GM18507 (cell line): Measurements from ENCODE around the gene LRIG3.

ENCODE experiments used
- DNase-seq: peaks from one replicate; pipeline ENCODE4 v3.0.0; 2011; ENCODE audit warnings: low read depth; ENCODE audit not compliant: insufficient read length; ENCODE audit errors: extremely low spot score
- FAIRE-seq: peaks from 2 replicates; lab custom pipeline; 2011; peaks lifted over from hg19 to GRCh38; lab: Jason Lieb, UNC

The LRIG3 gene

DNA sequence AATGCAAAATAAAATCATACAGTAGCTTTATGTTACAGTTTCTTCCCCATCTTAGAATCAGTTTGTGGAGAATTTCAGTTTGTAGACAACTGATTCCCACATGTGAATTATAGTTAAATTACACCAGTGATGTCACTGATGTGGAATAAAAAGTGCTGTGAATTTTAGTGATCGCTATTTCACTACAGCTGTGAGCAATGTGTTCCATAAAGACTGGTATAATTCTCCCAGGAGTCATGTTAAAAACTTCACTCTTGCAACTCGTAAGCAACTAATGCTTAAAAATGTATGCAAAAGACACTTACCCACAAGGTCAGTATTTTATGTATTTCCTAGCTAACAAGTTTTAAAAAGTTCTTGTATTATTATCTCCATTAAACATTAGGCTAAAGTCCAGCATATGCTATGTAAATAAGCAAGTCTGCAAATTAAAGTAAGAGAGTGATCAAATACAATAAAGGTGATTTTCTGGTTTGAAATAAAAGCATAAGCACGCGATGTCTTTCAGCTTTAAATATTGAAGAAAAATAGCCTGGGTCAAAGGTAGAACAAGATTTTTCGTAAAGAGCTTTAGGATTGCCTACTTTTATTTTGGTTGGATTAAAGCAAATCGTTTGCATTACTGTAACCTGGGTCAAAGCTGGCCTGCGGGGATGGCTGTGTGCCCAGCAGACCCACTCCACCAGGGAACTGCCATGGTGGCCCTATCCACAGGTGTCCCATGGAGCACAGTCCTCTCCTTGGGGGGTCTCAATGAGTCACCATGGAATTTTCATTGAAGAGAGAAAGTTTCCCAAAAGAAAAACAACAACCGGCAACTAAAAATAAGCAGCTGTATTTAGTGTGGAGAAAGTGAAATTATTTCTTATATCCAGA lies 12.7 kb upstream of the LRIG3 start:
- no peak for DNase-seq
- no peak for FAIRE-seq

DNA sequence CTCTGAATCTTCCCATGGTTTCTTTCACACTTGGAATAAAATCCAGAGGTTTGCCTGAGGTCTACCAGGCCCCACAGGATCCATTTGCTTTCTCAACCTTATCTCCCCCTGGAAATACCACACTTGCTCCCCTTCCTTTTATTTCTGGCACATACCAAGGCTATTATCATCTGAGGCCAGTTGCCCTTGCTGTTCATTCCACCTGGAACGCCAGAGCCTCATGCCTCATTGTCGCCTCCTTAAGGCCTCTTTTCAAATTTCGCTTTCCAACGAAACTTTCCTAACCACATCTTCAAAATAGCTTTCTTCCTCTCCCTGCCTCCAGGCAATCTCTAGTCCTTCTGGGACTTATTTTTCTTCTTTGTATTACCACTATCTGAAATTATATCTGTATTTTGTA lies 11.2 kb upstream of the LRIG3 start:
- no peak for FAIRE-seq
- DNase-seq, result no peak

DNA sequence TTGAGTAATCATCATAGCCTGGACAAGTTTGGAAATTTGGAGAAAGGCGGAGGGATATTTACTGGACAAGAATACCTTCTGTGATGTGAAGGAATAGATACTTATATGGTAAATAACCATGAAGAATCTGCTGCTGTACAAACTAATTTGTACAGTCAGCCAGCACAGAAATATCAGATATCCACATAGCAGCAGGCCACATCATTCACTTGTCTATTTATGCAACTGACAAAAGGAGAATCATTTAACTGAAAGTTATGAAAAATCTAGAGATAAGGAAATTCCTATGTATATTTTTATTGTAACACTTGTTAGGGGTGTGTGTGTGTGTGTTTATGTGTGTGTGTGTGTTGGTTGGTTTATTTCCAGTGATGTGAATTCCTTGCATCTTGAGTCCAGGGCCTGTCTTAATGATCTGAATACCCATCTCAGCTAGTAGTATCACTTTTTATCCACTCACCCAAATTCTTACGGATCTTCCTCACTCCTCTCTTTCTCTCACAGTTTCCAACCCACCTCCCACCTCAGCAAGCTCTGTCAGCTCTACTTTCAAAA lies 10.5 kb upstream of the LRIG3 start:
- FAIRE-seq, result no peak
- DNase-seq, result no peak

DNA sequence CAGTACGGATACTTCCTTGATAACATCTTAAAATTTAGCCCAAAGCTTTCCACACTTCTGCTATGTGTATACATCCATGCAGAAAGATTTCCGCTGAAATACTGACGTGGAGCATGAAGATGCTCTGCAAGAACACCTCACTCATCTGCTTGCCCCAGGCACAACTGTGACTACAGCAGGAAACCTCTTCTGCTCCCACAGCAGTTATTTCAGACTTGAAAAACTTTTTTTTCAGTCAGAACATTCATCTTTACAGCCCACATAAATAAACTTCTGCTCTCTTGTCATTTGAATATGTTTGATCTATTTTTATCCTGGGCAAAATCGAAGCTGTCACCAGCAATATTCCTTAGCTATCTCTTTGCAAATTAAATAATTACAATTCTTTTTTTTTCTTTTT lies 6.8 kb upstream of the LRIG3 start:
- FAIRE-seq (no peak), DNase-seq (no peak)

DNA sequence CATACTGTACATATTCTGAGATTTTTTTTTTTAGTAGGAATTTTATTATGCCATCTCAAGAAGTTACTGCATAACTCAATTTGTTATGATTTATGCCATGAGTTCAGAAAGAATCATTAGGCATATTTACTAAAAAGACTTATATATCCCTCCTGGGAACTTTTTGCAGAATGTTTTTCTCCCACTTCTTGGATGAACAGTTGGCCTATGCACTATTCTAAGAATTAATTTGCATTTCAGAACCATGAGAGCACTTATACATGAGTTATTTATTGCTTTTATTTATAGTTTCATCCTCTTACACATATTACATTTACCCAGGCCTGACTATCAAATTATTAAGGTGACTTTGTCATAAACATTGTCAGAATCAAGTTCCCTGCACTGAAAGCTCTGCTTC lies 6.3 kb upstream of the LRIG3 start:
- DNase-seq (no peak), FAIRE-seq (no peak)

DNA sequence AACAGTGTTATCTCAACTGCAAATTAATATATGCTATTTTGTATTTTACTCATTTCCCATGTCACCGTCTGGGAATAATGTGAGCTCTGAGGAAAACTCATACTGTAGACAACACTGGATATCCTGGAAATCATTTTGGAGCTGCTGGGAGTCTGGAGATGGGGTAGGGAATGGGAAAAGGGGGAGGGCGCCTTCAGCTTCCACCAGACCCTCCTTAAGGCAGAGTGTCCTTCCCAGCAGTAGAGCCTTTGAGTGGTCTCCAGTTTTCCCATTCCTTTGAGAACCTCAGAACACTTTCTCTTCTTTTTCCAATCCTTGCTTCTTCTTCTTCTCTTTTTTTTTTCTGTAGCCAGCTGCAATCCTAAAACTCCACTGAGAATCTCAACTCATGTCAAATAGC lies 5.4 kb upstream of the LRIG3 start:
- FAIRE-seq (no peak), DNase-seq (no peak)

DNA sequence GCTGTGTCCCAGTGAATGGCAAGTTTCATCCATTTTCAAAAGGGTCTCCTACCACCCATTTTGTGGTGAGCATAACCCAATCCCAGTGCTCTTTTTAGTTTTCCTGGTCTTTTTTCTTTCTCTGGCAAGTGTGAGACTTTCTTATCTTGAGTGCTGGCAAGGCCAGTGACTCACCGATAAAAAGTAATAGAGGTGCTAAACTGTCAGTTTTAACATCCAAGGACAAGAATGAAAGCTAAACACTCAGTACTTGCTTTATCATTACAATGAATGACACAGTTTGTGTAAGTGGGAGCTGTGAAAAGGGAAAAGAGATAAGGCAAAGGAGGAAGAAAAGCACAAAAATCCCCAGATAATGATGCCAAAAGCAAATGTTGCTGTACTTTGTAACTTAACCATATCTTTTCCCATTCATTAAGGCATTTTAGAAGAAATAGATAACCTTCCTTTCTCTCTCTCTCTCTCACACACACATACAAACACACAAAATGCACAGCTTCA lies 4.9 kb upstream of the LRIG3 start:
- no peak for FAIRE-seq
- no peak for DNase-seq

DNA sequence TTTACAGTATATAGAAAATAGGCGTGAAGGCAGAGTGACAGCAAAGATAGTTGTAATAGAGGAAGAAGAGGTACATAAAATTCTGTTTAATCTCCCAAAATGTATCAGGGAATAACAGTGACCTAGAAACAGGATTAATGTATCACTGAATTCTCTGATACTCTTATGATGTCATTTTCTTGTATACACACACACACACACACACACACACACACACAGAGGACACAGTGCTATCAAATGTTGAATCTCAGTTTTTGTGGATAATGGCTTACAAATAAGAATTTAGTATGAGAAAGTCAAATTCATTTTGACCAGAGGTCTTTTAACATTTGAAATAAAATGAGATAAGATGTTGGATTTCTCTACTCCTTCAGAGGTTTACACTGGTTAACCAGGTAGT lies 4.3 kb upstream of the LRIG3 start:
- no peak for FAIRE-seq
- DNase-seq, result no peak

DNA sequence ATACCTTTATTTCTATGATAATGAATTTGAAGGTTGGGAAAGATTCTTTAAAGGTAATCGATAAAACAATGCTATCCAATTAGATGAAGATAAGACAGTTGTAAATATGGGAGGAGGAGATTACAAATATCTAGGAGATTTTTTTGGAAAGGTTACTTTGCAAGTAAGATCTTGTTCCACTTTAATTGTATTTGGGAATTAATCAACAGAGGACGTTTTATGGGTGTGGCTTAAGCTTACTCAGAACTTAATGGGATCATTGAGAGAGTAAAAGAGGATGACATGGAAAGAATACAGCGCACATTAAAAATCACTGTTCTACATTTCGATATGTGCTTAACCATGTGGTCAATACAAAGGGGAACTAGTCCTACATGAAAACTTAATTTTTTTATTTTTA lies 3.5 kb upstream of the LRIG3 start:
- FAIRE-seq, result no peak
- no peak for DNase-seq

DNA sequence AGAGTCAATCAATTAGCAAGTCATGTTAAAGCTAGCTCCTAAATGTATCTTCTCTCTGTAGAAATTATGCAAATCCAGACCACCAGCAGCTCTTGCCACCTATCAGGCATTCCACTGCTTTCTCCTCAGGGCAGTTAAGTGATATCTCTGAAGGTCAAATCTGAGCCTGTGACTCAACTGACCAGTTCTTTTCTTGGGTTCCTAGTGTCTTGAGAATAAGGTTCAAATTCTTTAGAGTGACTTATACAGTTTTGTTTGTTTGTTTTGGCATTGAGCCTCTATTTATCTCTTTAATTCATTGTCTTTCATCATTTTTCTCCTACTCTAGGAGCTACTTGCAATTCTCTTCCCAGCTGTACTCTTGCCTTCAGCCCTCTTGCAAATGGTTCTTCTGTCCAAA lies 2.5 kb upstream of the LRIG3 start:
- DNase-seq, result no peak
- FAIRE-seq, result no peak

DNA sequence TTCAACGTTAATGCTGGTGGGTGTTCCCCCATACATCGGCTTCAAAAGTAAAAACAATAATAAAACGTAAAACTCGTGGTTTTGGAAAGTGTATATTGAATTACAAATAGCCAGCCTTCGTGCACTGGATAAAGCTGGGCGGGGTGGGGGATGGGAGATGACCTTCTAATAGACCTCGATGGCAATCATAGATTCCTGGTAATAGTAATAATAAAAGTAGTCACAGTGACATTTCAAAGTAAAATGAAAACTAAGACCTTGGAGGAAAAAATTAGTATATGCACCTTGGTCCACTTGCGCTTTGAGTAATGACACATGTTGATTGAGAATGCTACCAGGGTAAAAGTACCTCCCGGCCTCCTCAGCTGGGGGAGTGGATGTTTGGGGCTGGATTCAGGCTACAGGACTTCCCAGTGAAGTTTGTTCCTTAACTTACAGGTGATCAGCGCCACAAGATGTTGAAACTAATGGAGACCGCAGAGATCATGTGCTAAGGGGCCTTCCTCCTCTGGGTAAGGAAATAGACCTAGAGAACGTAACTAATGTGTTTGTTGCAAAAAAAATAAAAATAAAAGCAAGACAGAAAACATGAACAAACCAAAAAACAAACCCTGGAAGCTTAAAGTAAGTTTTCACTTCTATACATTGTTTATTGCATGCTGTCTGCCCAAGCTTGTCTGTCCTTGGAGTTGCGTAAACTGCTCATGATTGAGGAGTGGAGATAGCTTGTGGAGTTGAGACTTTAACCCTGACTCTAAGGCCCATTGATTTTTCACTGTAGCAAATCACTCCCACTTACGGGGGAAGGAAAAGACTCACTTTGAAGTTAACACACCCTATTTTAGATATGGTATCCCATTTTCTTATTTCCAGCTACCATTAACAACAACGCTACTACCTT lies 907 bp upstream of the LRIG3 start:
- DNase-seq (no peak), FAIRE-seq (no peak)

DNA sequence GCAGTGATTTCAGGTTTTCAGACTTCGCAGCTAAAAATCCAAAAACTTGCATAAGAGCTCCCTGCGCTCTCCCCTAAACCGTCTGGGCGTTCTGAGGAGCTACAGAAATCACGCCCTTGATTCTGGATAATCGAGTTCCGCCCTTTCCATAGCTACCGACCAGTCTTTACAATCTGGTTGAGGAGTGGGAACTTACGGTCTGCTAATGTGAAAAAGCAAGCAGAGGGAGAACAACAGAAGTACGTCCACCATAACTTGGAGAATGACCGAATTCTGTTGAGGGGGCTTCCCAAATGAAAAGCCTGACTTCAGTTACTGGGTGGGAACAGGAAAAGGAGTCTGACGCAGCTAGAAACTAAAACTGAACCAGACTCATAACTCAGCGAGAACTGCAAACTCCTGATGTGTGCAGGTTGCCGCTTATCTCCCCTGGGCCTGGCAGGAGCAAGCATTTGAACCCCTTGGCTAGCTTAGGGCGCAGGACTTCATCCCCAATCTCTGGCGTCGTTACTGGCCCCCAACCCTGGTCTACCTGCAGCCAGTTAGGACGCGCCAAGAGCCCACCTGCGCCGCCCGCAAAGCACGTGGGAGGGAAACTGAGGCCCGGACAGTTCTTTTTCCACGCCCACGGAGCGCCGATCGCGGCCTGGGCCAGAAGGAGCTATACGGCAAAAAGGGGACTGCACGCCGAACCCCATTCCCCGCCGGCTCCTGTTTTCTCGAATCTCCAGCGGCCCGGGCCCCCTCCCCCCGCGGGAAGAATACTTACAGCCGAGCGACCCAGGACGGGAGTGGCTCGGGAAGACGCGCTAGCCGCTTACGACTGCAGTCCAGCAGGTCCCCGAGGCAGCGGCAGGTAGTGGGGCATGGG lies 838 bp downstream of the LRIG3 start:
- DNase-seq, result no peak
- no peak for FAIRE-seq

DNA sequence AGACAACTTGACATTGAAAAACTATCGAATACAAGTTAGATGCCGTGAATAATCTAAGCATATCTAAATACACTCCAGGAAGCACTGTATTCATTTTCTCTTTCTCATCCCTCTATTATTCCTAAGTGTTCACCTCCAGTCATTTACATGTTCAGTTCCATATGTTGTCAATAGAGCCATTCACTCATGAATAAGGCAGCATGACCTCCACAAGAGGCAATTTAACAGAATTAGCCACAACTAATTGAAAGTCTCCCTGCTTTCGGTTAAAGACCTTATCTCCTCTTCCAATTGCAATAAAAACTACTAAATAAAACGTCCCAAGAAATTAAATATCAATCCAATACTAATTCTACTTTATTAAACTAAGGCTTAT lies 1.8 kb downstream of the LRIG3 start:
- DNase-seq (no peak), FAIRE-seq (no peak)

DNA sequence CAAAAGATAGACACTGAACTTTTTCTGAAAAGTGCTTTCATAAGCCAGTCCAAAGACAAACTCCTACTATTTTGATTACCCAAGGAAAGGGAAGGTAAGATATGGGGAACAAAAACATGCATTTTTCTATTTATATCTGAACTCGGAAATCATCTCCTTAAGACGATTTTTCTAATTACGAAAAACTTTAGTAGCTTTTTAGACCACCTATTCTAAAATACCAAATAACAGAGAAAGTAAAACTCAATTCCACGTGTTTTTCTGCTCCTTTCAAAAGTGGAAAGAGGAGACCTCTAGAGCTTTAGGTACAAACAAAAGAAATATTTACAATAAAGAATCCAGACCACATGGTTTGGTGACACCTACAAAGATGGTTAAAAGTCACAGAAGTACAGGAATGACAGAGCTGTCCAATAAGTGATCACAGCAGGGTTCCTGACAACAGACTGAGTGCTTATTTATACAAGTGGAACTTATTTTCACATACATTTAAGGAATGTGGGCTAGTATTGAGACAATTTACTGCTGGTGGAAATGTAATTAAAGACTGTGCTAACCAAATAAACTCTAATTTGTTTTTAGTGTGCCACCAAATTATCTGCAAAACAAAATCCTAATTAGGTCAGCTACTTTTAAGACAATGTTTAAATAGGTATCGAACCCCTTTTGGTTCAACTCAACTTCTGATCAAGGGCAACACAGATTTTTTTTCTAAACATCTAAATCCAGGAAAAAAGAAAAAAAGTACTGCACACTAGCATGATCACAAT lies 2.4 kb downstream of the LRIG3 start:
- FAIRE-seq (no peak), DNase-seq (no peak)

DNA sequence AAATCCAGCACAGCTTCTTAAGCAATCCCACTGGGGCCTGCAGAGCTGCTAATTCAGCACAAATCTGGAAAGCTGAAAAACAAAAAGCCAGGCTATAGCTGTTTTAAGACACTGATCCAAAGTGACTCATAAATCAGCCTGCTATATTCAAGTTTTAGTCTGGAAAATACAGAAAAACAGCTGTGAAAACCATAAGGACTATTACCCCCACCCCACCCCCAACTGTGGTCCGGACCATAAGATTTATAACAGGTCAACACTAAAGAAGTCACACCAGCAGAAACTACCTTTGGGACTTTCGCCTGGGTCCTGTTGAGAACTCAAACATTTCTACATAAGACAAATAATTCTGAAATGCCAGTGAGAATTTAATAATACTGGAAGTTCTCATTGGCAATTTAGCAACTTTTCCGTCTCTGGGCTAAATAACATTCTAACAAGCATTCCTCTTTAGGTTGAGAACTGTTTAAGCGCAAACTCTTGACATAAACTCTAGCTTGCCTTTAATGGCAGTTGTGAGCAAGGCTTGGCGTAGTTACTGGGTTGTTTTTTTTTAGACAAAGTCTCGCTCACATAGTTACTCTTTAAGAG lies 3.3 kb downstream of the LRIG3 start:
- no peak for FAIRE-seq
- DNase-seq, result no peak

DNA sequence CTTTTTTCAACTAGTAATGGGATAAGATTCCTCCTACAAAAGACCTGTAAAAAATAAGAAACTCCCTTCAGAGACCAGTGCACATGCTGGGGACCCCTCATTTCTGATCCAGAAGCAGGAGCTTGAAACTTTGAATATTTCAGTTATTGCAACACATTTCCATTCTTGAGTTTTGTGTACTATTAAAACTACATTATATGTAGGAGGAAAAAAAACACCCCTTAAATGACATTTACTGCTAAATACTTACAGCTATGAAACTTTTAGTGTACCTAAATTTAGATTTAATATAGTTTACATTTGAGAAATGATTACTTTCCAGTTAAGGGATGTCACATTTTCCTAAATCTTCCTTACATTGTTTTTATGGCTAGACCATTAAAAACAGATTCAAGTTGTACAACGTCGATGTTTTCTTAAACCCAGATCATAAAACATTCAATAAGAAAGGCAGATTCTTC lies 4.1 kb downstream of the LRIG3 start:
- DNase-seq (no peak), FAIRE-seq (no peak)

DNA sequence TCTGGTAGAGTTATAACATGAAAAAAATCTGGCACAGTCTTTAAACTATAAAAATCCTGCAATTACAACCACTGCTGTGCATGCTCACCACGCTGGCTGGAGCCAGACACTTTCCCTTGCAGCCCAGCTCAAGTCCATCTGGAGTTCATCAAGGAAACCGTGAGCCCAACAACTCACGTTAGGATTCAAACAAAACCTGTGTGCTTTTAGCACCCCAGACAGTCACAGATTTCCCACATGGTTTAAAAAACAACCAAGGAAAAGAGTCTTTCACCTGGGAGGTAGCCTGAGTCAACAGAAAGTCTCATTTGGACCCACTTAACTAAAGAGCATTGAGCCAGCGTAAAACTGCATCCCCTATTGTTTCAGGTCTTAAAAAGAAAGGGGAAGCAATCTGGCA lies 4.7 kb downstream of the LRIG3 start:
- FAIRE-seq, result no peak
- DNase-seq, result no peak

DNA sequence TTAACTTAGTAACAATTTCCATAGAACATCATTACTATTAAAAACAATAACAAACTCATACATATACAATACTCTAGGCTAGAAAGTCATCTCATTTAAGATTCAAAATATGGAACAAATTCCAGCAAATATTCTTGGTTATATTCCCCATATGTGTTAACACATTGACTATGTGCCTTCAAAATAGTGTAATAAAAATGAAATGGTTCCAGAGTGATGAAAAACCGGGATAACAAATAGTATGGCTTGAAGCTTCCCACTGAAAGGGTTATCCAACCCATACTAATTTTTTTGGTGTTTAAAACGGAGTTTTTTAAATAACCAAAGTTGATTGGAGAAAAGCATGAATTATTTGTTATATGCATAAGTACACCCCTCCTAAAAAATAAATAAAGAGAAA lies 5.3 kb downstream of the LRIG3 start:
- no peak for FAIRE-seq
- DNase-seq, result no peak
